HUES6 (cell line): ENCODE data around the gene SH3GL3.
A peak's percentile ranks its signal among the peaks of the same experiment; 100 is the strongest.

ENCODE experiments used
- H3K27ac ChIP-seq: 2 replicates; pipeline ENCODE4 v1.7.0; 2013; ENCODE audit warnings: low read depth, mild to moderate bottlenecking, low read length, inconsistent platforms
- H3K27me3 ChIP-seq: 2 replicates; pipeline ENCODE4 v1.6.1; 2013; ENCODE audit warnings: low read length; ENCODE audit not compliant: control insufficient read depth, insufficient read depth
- H3K36me3 ChIP-seq: 2 replicates; pipeline ENCODE4 v1.6.1; 2013; ENCODE audit warnings: low read length; ENCODE audit not compliant: control insufficient read depth, insufficient read depth
- H3K4me1 ChIP-seq: 2 replicates; pipeline ENCODE4 v1.6.1; 2013; ENCODE audit warnings: low read length; ENCODE audit not compliant: control insufficient read depth, insufficient read depth
- H3K4me3 ChIP-seq: 2 replicates; pipeline ENCODE4 v1.5.1; 2013; ENCODE audit warnings: low read depth, low read length
- H3K9ac ChIP-seq: one replicate; pipeline ENCODE4 v1.6.1; 2013; ENCODE audit warnings: mild to moderate bottlenecking, low read length
- H3K9me3 ChIP-seq: 2 replicates; pipeline ENCODE4 v1.6.1; 2013; ENCODE audit warnings: low read depth, low read length; ENCODE audit not compliant: control insufficient read depth, insufficient read depth

The SH3GL3 gene

DNA sequence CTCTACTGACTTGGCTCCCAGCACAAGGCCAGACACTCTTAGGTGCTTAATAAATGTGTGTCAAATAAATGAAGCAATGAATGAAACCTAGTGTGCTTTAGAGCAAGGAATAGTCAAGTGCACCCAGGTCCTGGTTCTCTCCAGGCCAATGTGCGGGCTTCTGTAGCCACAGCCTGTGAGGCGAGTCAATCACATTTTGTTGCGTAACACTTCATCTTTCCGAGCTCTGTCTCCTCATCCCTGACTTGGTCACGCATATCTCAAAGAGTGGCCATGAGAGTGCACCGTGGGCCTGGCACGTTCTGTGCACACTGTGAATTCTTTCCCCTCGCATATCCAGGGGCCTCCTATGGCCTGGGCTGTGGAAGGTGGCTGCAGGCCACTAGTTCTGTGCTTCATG lies 11.4 kb upstream of the SH3GL3 start:
- no peak overlapping the region for H3K4me3 ChIP-seq
- no peaks in the 10 kb centered on the region for H3K9me3 ChIP-seq
- no peaks in the 10 kb centered on the region for H3K36me3 ChIP-seq
- no peaks in the 10 kb centered on the region for H3K4me1 ChIP-seq
- H3K27ac ChIP-seq: no peak overlapping the region
- no peaks in the 10 kb centered on the region for H3K27me3 ChIP-seq
- H3K9ac ChIP-seq: no peak overlapping the region

DNA sequence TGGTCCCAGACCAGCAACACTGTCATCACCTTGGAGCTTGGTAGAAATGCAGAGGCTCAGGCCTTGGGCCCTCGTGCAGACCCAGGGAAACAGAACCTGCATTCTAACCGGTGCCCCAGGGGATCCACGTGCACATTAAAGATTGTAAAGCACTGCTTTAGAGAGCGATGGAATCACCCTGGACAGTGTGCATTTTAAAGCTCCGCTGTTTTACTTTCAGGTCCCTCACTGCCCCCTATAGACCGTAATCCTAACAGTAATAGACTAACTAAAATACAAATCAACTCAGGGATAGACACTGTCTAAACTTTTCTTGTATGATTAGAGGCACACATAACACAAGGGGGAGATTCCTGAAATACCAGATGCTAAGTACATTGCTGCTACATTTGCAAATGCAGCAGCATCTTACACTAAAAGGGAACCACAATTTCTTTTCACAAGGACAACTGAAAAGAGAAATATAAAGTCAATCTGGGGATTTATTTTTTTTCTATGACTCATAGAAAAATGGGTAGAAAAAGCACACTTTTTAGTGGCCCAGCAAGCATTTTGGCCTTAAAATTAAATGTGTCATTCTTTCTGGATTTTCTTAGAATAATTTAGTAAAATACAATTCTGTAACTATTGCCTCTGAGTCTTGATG lies 10.5 kb upstream of the SH3GL3 start:
- no peaks in the 10 kb centered on the region for H3K9me3 ChIP-seq
- no peak overlapping the region for H3K27ac ChIP-seq
- no peaks in the 10 kb centered on the region for H3K4me1 ChIP-seq
- no peaks in the 10 kb centered on the region for H3K27me3 ChIP-seq
- H3K36me3 ChIP-seq: no peaks in the 10 kb centered on the region
- no peak overlapping the region for H3K9ac ChIP-seq
- no peak overlapping the region for H3K4me3 ChIP-seq

DNA sequence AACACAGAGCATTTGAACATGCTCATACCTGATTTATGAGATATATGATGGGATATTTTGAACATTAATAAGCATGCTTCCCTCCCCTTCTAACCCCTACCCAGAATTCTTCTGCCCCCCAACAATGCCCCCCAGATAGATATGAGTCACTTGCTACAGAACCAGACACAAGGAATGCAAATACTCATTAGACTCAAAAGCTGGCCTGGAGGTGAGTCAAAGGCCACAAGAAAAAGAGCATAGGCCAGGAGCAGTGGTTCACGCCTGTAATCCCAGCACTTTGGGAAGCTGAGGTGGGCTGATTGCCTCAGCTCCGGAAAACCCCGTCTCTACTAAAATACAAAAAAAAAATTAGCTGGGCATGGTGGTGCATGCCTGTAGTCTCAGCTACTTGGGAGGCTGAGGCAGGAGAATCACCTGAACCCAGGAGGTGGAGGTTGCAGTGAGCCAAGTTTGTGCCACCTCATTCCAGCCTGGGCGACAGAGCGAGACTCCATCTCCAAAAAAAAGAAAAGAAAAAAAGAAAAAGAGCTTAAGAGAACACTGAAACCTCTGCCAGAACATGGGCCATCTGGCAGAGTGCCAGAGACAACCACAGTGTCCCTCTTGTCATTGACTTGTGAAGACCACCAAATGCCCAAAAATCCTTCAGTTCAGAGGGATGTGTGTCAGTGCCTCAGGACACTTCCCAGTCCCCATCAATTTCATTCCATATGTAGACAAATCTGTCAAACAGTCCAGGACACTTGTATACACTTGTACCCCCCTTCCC lies 3.9 kb upstream of the SH3GL3 start:
- peaks cover 2% of the 10 kb centered on the region for H3K4me1 ChIP-seq
- no peak overlapping the region for H3K4me3 ChIP-seq
- no peaks in the 10 kb centered on the region for H3K9me3 ChIP-seq
- no peaks in the 10 kb centered on the region for H3K36me3 ChIP-seq
- H3K9ac ChIP-seq: no peak overlapping the region
- H3K27ac ChIP-seq: no peak overlapping the region
- peaks cover 6% of the 10 kb centered on the region for H3K27me3 ChIP-seq

DNA sequence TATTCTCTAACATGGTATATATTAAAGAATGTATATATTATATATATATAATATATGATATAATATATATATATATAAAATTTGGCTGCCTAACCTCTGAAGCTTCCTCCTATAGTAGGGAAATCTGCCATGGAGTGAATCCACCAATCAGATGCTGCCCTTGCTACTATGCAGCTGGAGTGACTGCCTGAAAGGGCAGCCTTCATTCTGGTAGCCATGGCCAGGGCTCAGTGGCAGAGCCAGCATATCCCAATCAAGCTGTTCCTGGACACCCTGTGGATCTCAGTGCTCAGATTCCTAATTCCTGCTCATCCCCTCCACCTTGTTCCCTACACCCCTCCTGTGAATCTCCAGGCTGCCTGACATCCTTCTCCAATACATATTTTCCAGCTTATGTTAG lies 2.2 kb upstream of the SH3GL3 start:
- H3K27me3 ChIP-seq: peaks cover 15% of the 10 kb centered on the region
- no peaks in the 10 kb centered on the region for H3K9me3 ChIP-seq
- H3K27ac ChIP-seq: no peak overlapping the region
- H3K4me3 ChIP-seq: no peak overlapping the region
- peaks cover 14% of the 10 kb centered on the region for H3K4me1 ChIP-seq
- H3K36me3 ChIP-seq: no peaks in the 10 kb centered on the region
- H3K9ac ChIP-seq: no peak overlapping the region

DNA sequence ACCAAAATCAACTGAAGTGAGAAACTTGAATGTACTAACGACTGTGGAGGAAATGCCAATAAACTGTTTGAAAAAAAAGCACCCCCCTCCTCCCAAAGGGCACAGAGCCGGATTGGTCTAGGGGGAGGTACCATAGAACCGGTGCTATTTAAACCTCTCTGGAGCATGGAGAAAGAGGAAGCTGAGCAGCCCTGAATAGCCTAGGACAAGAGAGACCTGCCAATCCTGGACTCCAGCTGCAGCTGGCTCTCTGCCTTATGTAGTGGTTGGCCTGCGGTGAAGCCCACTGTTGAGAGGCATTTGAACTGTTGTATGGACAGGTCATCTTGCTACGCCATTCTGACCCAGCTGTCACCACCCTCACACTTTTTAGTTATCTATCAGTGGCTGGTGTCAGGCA lies 1.5 kb upstream of the SH3GL3 start:
- H3K36me3 ChIP-seq: no peaks in the 10 kb centered on the region
- H3K4me1 ChIP-seq: peaks cover 14% of the 10 kb centered on the region
- peaks cover 15% of the 10 kb centered on the region for H3K27me3 ChIP-seq
- no peaks in the 10 kb centered on the region for H3K9me3 ChIP-seq
- H3K9ac ChIP-seq: no peak overlapping the region
- no peak overlapping the region for H3K27ac ChIP-seq
- no peak overlapping the region for H3K4me3 ChIP-seq

DNA sequence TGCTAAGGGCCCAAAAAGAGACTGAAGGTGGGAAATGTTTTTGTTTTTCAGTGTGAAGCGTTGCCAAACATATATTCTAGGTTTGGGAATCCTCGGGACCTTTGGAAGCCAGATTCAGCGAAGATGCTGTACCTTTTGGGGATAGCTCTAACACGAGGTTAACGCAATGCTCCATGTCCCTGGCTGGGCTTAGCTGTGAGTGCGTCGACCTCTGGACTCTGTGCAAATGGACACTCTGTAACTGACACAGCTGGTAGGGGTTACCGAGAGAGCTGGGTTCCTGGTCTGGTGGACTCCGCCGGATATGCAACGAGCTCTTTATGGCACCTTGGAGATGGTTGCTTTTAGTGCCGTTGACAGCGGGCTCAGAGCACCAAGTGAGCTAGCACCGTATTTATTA lies 724 bp upstream of the SH3GL3 start:
- Histone ChIP-seq H3K4me1 (peaks cover 14% of the 10 kb centered on the region), H3K9me3 (no peaks in the 10 kb centered on the region), H3K9ac (no peak overlapping the region), H3K36me3 (no peaks in the 10 kb centered on the region), H3K27me3 (peaks cover 15% of the 10 kb centered on the region), H3K4me3 (peak overlapping the region; percentile 65), H3K27ac (no peak overlapping the region)

DNA sequence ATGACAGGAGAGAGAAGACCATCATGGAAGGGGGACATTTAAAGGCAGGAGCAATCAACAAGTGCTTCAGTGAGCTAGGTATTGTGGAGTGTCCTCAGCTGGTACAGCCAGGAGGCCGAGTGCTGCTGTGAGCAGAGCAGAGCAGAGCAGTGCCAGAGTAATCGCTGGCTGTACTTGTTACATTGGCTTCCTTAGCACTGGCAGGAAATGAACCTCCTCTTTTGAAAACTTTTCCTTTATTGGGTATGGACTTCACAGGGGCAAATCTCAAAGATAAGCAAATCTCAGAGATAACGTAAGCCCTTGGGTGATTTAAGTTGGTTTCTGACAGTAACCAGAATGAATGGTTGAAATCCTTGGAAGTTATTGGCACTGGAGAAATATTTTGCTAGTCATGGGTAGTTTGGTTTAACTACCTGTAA lies 2.1 kb downstream of the SH3GL3 start:
- no peak overlapping the region for H3K9ac ChIP-seq
- H3K4me1 ChIP-seq: peaks cover 14% of the 10 kb centered on the region
- no peak overlapping the region for H3K4me3 ChIP-seq
- H3K36me3 ChIP-seq: no peaks in the 10 kb centered on the region
- H3K9me3 ChIP-seq: no peaks in the 10 kb centered on the region
- H3K27me3 ChIP-seq: peaks cover 15% of the 10 kb centered on the region
- no peak overlapping the region for H3K27ac ChIP-seq

DNA sequence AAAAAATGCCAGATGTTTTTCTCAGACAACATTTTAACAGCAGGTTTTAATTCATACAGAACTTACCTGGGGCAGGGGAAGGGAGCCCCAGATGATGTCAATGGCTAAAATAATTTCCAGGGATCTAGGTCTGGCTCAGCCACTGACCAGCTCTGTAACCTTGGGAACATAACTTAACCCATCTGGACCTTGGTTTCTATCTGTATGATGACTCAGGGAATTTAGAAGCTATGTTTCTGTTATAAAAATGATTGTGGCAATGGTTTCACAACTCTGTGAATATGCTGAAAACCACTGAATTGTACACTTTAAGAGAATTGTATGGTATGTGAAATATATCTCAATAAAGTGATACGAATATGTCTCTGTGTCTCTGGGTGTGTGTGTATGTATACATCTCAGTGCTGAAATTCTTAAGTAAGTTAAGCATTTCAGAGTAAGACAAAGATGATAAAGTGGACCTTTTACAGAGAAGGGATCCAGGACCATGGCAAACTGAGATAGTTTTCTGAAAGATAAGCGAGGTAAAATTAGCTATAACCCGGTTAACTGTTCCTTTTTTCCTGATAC lies 2.9 kb downstream of the SH3GL3 start:
- H3K27me3 ChIP-seq: peaks cover 15% of the 10 kb centered on the region
- no peaks in the 10 kb centered on the region for H3K36me3 ChIP-seq
- no peak overlapping the region for H3K27ac ChIP-seq
- no peaks in the 10 kb centered on the region for H3K9me3 ChIP-seq
- H3K4me1 ChIP-seq: peaks cover 14% of the 10 kb centered on the region
- no peak overlapping the region for H3K4me3 ChIP-seq
- no peak overlapping the region for H3K9ac ChIP-seq

DNA sequence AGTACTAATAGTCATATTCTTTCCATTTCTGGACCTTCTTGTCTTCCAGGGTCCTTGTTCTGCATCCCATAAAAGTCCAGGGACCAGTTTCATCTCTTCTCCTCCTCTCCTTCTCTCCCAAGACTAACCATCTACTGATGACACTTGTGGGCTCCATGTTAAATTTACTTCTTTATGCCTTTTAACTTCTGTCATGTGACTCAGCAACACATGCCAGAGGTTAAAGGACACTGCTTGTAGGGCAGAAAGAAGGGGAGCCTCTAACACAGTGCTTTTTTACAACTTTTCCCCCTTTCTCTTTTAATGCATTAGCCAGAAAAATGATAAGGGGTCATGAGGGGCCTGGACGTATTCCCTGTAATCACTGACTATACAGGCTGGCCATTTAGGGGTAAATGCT lies 10.0 kb downstream of the SH3GL3 start:
- H3K27ac ChIP-seq: no peak overlapping the region

DNA sequence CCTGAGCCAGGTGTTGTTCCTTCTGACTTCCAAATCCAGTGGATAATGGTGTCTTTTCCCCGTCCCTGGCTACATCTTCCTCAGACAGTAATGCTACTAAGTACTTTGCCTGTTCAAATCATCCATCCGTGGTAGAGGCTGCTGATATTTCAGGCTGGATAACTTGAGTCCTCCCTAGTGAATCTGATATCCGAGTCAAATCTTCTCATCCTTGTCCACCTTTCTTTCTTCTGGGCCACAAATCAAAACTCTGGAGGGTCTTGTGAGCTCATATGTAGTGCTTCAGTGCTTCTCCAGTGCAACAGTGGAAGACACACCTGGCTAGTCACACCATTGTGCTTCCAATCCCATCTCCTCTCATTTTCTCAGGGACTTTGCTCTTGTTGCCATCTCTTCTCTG lies 11.2 kb downstream of the SH3GL3 start:
- Histone ChIP-seq H3K4me1 (peaks cover 6% of the 10 kb centered on the region), H3K9me3 (peaks cover 3% of the 10 kb centered on the region; the same call in 1 of the 2 replicates), H3K36me3 (no peaks in the 10 kb centered on the region), H3K27me3 (no peaks in the 10 kb centered on the region), H3K27ac (no peak overlapping the region), H3K4me3 (no peak overlapping the region), H3K9ac (no peak overlapping the region)

More for the DNA sequence above, 10.0 kb downstream of the SH3GL3 start:
- no peak overlapping the region for H3K9ac ChIP-seq
- peaks cover 6% of the 10 kb centered on the region for H3K4me1 ChIP-seq
- no peak overlapping the region for H3K4me3 ChIP-seq
- peaks cover 3% of the 10 kb centered on the region; the same call in 1 of the 2 replicates for H3K9me3 ChIP-seq
- H3K36me3 ChIP-seq: no peaks in the 10 kb centered on the region
- H3K27me3 ChIP-seq: no peaks in the 10 kb centered on the region

DNA sequence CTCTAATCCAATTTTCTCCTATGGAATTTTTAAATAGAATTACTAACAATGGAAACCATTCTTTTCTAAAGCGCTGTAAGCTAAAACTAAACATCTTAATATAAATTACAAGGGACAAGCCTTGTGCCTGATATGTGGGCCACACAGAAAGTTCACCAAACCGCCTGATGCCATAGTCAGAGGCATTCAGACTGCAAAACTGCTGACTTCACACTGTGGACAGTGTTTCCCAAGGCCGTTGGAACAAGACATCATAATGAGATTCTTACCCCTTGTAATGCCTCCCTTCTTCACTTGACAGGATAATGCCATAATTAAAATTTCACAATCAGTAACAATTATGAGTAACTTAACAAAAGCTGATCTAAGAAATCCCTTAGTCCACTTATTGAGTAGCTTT lies 14.9 kb downstream of the SH3GL3 start:
- Histone ChIP-seq H3K4me1 (peaks cover 3% of the 10 kb centered on the region; the same call in 1 of the 2 replicates), H3K4me3 (no peak overlapping the region), H3K9ac (no peak overlapping the region), H3K27ac (no peak overlapping the region), H3K9me3 (peaks cover 3% of the 10 kb centered on the region; the same call in 1 of the 2 replicates), H3K36me3 (no peaks in the 10 kb centered on the region), H3K27me3 (no peaks in the 10 kb centered on the region)
